K562 (cell line): ENCODE measurements around the gene AGFG2. TPM values are rescaled to one million over a fixed set of nuclear protein-coding genes. Genes with fewer than 3 reads are reported as not detected.

Experiments used
- ATAC-seq: fragments of 200-7000 bp; cut with Tn5 transposase; 3 replicates; pipeline ENCODE4 v1.9.1; 2020; ENCODE audit warnings: moderate library complexity
- BruUV-seq: library from RNA; stranded (reverse); fragments of 400-500 nt; replicated peaks from 2 replicates; lab custom pipeline; 2021; lab: Mats Ljungman, UMichigan
- CTCF ChIA-PET: fragments of 300-600 bp; formaldehyde crosslinking; extraction: SDS; loops from one replicate; lab custom pipeline; 2021; ENCODE audit warnings: low intra/inter-chr PET ratio; lab: Yijun Ruan, JAX
- POLR2A ChIA-PET: fragments of 300-600, 350-650 bp; sonication (Branson Sonifier 250); formaldehyde crosslinking; extraction: SDS; loops from one replicate; lab custom pipeline; 2021; ENCODE audit warnings: antibody characterized with exemption, inconsistent platforms; lab: Yijun Ruan, JAX
- DNase-seq, 4 experiments: peaks; one replicate each; pipeline versions ENCODE4 v3.0.0 to v3.0.0-alpha.2; 2011 to 2018; ENCODE audit warnings: low spot score in 3 of 4, mixed read lengths in 3 of 4; ENCODE audit errors: extremely low read depth in 1 of 4
- FAIRE-seq: peaks from 2 replicates; lab custom pipeline; 2011; peaks lifted over from hg19 to GRCh38; lab: Jason Lieb, UNC
- H2AFZ ChIP-seq: 2 replicates; pipeline ENCODE4 v1.6.0; 2011; ENCODE audit warnings: low read depth, low read length, control low read depth, inconsistent platforms
- H3K27ac ChIP-seq: fragments of 200-600 bp; 3 replicates; pipeline ENCODE4 v1.8.0; 2011; ENCODE audit warnings: low read depth, mild to moderate bottlenecking, control low read depth, inconsistent platforms, low read length, moderate library complexity, mixed read lengths; ENCODE audit errors: extremely low read depth
- H3K27me3 ChIP-seq, 2 experiments: fragments of 300-600 bp in 1 of 2; 2 replicates in 1 of 2; 3 replicates in 1 of 2; pipeline versions ENCODE4 v1.6.0 to v1.8.0; 2011; ENCODE audit warnings: inconsistent platforms in 2 of 2, low read length in 2 of 2, mild to moderate bottlenecking in 1 of 2, mixed read lengths in 1 of 2, moderate library complexity in 1 of 2; ENCODE audit not compliant: control insufficient read depth in 2 of 2, insufficient read depth in 2 of 2
- H3K36me3 ChIP-seq: fragments of 300-600 bp; 3 replicates; pipeline ENCODE4 v1.8.0; 2011; ENCODE audit warnings: mild to moderate bottlenecking, low read length, inconsistent platforms; ENCODE audit not compliant: control insufficient read depth, insufficient read depth
- H3K4me1 ChIP-seq, 2 experiments: fragments of 200-600 bp in 1 of 2; replicated peaks in 1 of 2; 2 replicates in 1 of 2; 3 replicates in 1 of 2; pipeline versions ENCODE4 v1.5.1 to v1.8.0; 2011; ENCODE audit warnings: inconsistent platforms in 2 of 2, low read length in 2 of 2, mild to moderate bottlenecking in 1 of 2, mixed read lengths in 1 of 2, moderate library complexity in 1 of 2; ENCODE audit not compliant: control insufficient read depth in 2 of 2, insufficient read depth in 2 of 2
- H3K4me2 ChIP-seq: 2 replicates; pipeline ENCODE4 v1.6.1; 2011; ENCODE audit warnings: low read length, control low read depth, inconsistent platforms, mixed read lengths; ENCODE audit not compliant: insufficient read depth
- H3K4me3 ChIP-seq: fragments of 200-600 bp; sonication (generic), shearing (Covaris generic); 2 replicates; pipeline ENCODE4 v1.5.1; 2016; ENCODE audit warnings: control low read depth, inconsistent platforms
- H3K79me2 ChIP-seq: fragments of 200-600 bp; 3 replicates; pipeline ENCODE4 v1.8.0; 2011; ENCODE audit warnings: low read length, inconsistent platforms; ENCODE audit not compliant: control insufficient read depth, insufficient read depth
- H3K9ac ChIP-seq, 2 experiments: 2 replicates each; pipeline versions ENCODE4 v1.6.0 to v1.6.1; 2011; ENCODE audit warnings: low read depth in 2 of 2, low read length in 2 of 2, control low read depth in 1 of 2, inconsistent platforms in 1 of 2, mild to moderate bottlenecking in 1 of 2, mixed read lengths in 1 of 2; ENCODE audit not compliant: insufficient read depth in 1 of 2
- H3K9me1 ChIP-seq: one replicate; pipeline ENCODE4 v1.6.0; 2011; ENCODE audit warnings: inconsistent platforms, mild to moderate bottlenecking, low read length, moderate library complexity; ENCODE audit not compliant: control insufficient read depth, insufficient read depth
- H3K9me3 ChIP-seq: replicated peaks from 2 replicates; pipeline ENCODE4 v1.5.1; 2011; ENCODE audit warnings: low read depth, low read length, inconsistent platforms; ENCODE audit not compliant: control insufficient read depth, insufficient read depth
- H4K20me1 ChIP-seq: replicated peaks from 2 replicates; pipeline ENCODE4 v1.6.1; 2011; ENCODE audit warnings: low read length, inconsistent platforms, mixed read lengths; ENCODE audit not compliant: control insufficient read depth, insufficient read depth
- BRF2 ChIP-seq: IDR thresholded peaks from 3 replicates; pipeline ENCODE4 v1.6.1; 2011; ENCODE audit warnings: borderline replicate concordance, mild to moderate bottlenecking; ENCODE audit not compliant: insufficient read length, insufficient read depth
- CHCHD3 ChIP-seq: fragments of 250-450 bp; sonication (Bioruptor Pico); IDR thresholded peaks from 2 replicates; pipeline ENCODE4 v2.1.2; 2022; ENCODE audit warnings: mild to moderate bottlenecking
- RNF219 ChIP-seq: fragments of 250-450 bp; sonication (Bioruptor Pico); IDR thresholded peaks from 2 replicates; pipeline ENCODE4 v1.5.0; 2022; ENCODE audit warnings: mild to moderate bottlenecking
- YY1 ChIP-seq, 3 experiments: IDR thresholded peaks; 2 replicates each; pipeline ENCODE4 v1.6.1; 2011; ENCODE audit warnings: low read length in 2 of 3, mild to moderate bottlenecking in 2 of 3, moderate library complexity in 2 of 3, borderline replicate concordance in 1 of 3, control low read depth in 1 of 3, low read depth in 1 of 3; ENCODE audit not compliant: insufficient read depth in 3 of 3, insufficient replicate concordance in 2 of 3, control insufficient read depth in 1 of 3, insufficient read length in 1 of 3; ENCODE audit errors: extremely low read depth in 1 of 3
- ZNF212 ChIP-seq: fragments of 450-650 bp; formaldehyde crosslinking; IDR thresholded peaks from 2 replicates; pipeline ENCODE4 v1.4.0; 2020; ENCODE audit warnings: mild to moderate bottlenecking
- ZNF23 ChIP-seq: fragments of 250-450 bp; sonication (Bioruptor Pico); IDR thresholded peaks from 2 replicates; pipeline ENCODE4 v1.4.0; 2020; ENCODE audit warnings: mild to moderate bottlenecking
- ZNF668 ChIP-seq: fragments of 250-450 bp; sonication (Bioruptor Pico); IDR thresholded peaks from 2 replicates; pipeline ENCODE4 v1.8.0; 2022; ENCODE audit warnings: mild to moderate bottlenecking, inconsistent platforms
- ZNF778 ChIP-seq: fragments of 450-650 bp; formaldehyde crosslinking; IDR thresholded peaks from 2 replicates; pipeline ENCODE4 v1.4.0; 2020; ENCODE audit warnings: mild to moderate bottlenecking, moderate library complexity
- WGBS: fragments of 100-300 bp; shearing (Covaris generic); methylation state at CpG from one replicate; pipeline ENCODE4 v1.1.6; 2016; ENCODE audit warnings: low coverage, mixed read lengths; ENCODE audit not compliant: insufficient coverage; ENCODE audit errors: missing lambda C conversion rate; 5-methylcytosine and 5-hydroxymethylcytosine counted together
- in situ Hi-C: fragments of 300-500 bp; cut with MboI; formaldehyde crosslinking; loops from 4 replicates; pipeline ENCODE4 v1.15.0; 2018; ENCODE audit warnings: inconsistent platforms, mixed read lengths
- intact Hi-C: fragments of 100-400 bp; cut with micrococcal nuclease; formaldehyde crosslinking; loops from 2 replicates; pipeline ENCODE4 v1.14.2; 2022
- polyA plus RNA-seq, 8 experiments: library from polyadenylated mRNA; depleted of rRNA in 4 of 8; stranded (reverse) in 5 of 8; unstranded in 3 of 8; fragments of >200 nt; fragmentation: Nextera tagmentation in 2 of 8; fragmentation: Illumina TruSeq in 1 of 8; extraction: Ambion mirVana in 2 of 8; extraction: Trizol in 1 of 8; gene quantifications; 2 replicates each; pipeline versions ENCODE4 v1.2.1 to v1.2.3, GENCODE V29; 2011 to 2014; ENCODE audit warnings: inconsistent platforms in 1 of 8, missing spikeins in 1 of 8
- total RNA-seq, 7 experiments: library from RNA; depleted of rRNA in 6 of 7; stranded (reverse); fragments of >200 nt in 6 of 7; fragmentation: Illumina TruSeq in 2 of 7; extraction: Trizol in 2 of 7; gene quantifications; 2 replicates each; pipeline versions ENCODE4 v1.2.1 to v1.2.3, GENCODE V29; 2011 to 2021; ENCODE audit warnings: low replicate concordance in 1 of 7
- TF ChIP-seq, protein P1 (sequence below): fragments of 250-450 bp; sonication (Bioruptor Pico); IDR thresholded peaks from 2 replicates; pipeline ENCODE4 v1.4.0; 2020

AGFG2 gene
- total and polyA plus RNA-seq, 9 of the 15 experiments (the other 6 are each of a cell fraction or from before 2014, with no cell fraction given): 0.31 to 23.1 (median 6.5) TPM

GRCh38 chr7:100586266-100587025, 47.4 kb downstream of the AGFG2 start, which contains the start of gene FBXO24:
TSS of gene FBXO24 (plus strand) at chr7:100586328. CDS start at chr7:100586626, 298 bp downstream.
- ATAC-seq: peak; percentile 94
- peak; percentile 99 to 100 (median 100) for DNase-seq
- Histone ChIP-seq H3K27ac (peak within 1 kb of the TSS; percentile 88), H3K4me3 (peak within 1 kb of the TSS; percentile 75), H3K4me1 (peaks cover 26 to 66% of the 10 kb centered on the region in 2 experiments), H4K20me1 (peaks cover 24% of the 10 kb centered on the region), H3K36me3 (peaks cover 28% of the 10 kb centered on the region), H3K79me2 (peaks cover 31% of the 10 kb centered on the region), H3K4me2 (peak within 1 kb of the TSS; percentile 100), H3K27me3 (no peaks in the 10 kb centered on the region), H3K9me1 (peaks cover 12% of the 10 kb centered on the region), H2AFZ (peak within 1 kb of the TSS; percentile 86), H3K9ac (peak within 1 kb of the TSS; percentile 90 to 97), H3K9me3 (no peaks in the 10 kb centered on the region)
- peak; percentile 100 for FAIRE-seq
- in situ Hi-C loops: no loop called here
- BruUV-seq: TSS peak; percentile 79
- intact Hi-C loops: no loop called here
- POLR2A ChIA-PET: interaction anchor here (0.6 to 3.5 kb wide), 33 partner anchors 8 to 266 kb away, joined by 3 to 27 read pairs (median 5); partner anchors contain the start of genes AGFG2, GNB2, MEPCE and MOSPD3
- CTCF ChIA-PET: interaction anchor here (0.6 to 1.1 kb wide), 2 partner anchors 105 to 491 kb away, joined by 3 to 4 read pairs; no protein-coding TSS in a partner anchor
- WGBS: under 1% methylated on average over 53 of the region's 53 CpGs
- no peak for TF ChIP-seq ZNF23 (CRISPR knock-in tag)
- no peak for TF ChIP-seq ZNF668 (CRISPR knock-in tag)
- no peak for TF ChIP-seq CHCHD3 (CRISPR knock-in tag)
- TF ChIP-seq, protein P1, sequence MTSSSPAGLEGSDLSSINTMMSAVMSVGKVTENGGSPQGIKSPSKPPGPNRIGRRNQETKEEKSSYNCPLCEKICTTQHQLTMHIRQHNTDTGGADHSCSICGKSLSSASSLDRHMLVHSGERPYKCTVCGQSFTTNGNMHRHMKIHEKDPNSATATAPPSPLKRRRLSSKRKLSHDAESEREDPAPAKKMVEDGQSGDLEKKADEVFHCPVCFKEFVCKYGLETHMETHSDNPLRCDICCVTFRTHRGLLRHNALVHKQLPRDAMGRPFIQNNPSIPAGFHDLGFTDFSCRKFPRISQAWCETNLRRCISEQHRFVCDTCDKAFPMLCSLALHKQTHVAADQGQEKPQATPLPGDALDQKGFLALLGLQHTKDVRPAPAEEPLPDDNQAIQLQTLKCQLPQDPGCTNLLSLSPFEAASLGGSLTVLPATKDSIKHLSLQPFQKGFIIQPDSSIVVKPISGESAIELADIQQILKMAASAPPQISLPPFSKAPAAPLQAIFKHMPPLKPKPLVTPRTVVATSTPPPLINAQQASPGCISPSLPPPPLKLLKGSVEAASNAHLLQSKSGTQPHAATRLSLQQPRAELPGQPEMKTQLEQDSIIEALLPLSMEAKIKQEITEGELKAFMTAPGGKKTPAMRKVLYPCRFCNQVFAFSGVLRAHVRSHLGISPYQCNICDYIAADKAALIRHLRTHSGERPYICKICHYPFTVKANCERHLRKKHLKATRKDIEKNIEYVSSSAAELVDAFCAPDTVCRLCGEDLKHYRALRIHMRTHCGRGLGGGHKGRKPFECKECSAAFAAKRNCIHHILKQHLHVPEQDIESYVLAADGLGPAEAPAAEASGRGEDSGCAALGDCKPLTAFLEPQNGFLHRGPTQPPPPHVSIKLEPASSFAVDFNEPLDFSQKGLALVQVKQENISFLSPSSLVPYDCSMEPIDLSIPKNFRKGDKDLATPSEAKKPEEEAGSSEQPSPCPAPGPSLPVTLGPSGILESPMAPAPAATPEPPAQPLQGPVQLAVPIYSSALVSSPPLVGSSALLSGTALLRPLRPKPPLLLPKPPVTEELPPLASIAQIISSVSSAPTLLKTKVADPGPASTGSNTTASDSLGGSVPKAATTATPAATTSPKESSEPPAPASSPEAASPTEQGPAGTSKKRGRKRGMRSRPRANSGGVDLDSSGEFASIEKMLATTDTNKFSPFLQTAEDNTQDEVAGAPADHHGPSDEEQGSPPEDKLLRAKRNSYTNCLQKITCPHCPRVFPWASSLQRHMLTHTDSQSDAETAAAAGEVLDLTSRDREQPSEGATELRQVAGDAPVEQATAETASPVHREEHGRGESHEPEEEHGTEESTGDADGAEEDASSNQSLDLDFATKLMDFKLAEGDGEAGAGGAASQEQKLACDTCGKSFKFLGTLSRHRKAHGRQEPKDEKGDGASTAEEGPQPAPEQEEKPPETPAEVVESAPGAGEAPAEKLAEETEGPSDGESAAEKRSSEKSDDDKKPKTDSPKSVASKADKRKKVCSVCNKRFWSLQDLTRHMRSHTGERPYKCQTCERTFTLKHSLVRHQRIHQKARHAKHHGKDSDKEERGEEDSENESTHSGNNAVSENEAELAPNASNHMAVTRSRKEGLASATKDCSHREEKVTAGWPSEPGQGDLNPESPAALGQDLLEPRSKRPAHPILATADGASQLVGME (CRISPR knock-in tag): 0 out of 2 replicates have a peak, but pooled peaks have one; percentile 22
- no peak for TF ChIP-seq RNF219 (CRISPR knock-in tag)
- no peak for TF ChIP-seq ZNF778 (CRISPR knock-in tag)
- no peak for TF ChIP-seq ZNF212 (CRISPR knock-in tag)
- TF ChIP-seq BRF2: no peak
- TF ChIP-seq YY1 (IDR thresholded peaks at IDR 0.05; ENCODE audit: borderline replicate concordance in 1 of 3, control insufficient read depth in 1 of 3, extremely low read depth in 1 of 3, insufficient read depth in 3 of 3, insufficient read length in 1 of 3, insufficient replicate concordance in 2 of 3, low read depth in 1 of 3, low read length in 2 of 3): peak in 2 of 3 experiments; percentile 61 to 79
